Cardiac fibroblast (primary cell): Measurements from ENCODE around the gene LGR4.

Experiments
- DNase-seq, 2 donors: peaks; one replicate each; pipeline versions ENCODE4 v3.0.0 to v3.0.0-alpha.2; 2010; ENCODE audit warnings: low read depth in 2 of 2
- H3K4me3 ChIP-seq, 2 donors: replicated peaks in 1 of 2; 1 replicate in 1 of 2; 2 replicates in 1 of 2; pipeline ENCODE4 v1.5.1; 2011; ENCODE audit warnings: low read depth in 2 of 2, low read length in 2 of 2, mild to moderate bottlenecking in 2 of 2, moderate library complexity in 1 of 2
- TF ChIP-seq, protein P1 (sequence below): IDR thresholded peaks from one replicate; pipeline ENCODE4 v1.5.1; 2011; ENCODE audit warnings: low read depth, mild to moderate bottlenecking, low read length, inconsistent platforms

The LGR4 gene

DNA sequence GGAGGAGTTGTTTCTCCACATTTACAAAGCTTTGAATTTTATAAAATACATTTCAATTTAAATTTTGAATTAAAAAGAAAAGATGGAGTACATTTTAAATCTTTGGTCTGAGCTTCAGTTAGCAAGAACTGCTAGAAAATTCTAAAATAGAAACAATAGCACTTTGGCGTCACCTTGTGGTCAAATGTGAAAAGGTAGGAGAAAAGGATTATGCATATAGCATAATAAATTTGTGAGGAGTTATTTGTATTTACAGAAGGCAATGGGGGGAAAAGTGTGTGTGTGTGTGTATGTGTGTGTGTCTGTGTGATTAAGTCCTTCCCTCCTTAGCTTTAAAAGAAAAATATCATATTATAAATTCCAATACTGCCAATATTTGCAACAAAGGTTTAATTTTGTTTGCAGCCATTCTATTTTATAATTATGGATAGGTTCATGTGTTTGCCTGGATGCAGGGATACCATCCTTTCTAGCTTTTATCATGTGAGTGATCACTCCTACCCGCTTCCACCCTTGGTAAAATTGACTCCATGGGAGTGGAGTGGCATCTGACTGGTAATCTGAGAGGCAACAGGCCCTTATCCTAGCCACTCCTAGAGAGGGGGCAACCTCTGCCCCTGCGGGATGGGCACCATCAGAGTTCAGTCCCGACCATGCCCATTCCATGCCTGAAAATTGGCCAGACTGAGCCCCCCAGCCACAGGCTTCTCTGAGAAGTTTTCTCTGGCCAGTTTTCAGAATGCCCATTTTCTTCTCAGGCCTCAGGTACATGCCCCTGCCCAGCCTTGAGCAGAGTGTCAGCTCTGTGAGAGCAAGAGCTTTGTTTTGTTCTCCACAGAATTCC is 13.6 kb upstream of the LGR4 start:
- no peak overlapping the region for H3K4me3 ChIP-seq
- TF ChIP-seq, protein P1, sequence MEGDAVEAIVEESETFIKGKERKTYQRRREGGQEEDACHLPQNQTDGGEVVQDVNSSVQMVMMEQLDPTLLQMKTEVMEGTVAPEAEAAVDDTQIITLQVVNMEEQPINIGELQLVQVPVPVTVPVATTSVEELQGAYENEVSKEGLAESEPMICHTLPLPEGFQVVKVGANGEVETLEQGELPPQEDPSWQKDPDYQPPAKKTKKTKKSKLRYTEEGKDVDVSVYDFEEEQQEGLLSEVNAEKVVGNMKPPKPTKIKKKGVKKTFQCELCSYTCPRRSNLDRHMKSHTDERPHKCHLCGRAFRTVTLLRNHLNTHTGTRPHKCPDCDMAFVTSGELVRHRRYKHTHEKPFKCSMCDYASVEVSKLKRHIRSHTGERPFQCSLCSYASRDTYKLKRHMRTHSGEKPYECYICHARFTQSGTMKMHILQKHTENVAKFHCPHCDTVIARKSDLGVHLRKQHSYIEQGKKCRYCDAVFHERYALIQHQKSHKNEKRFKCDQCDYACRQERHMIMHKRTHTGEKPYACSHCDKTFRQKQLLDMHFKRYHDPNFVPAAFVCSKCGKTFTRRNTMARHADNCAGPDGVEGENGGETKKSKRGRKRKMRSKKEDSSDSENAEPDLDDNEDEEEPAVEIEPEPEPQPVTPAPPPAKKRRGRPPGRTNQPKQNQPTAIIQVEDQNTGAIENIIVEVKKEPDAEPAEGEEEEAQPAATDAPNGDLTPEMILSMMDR: peak; percentile 85
- peak; percentile 77 to 80 for DNase-seq

- TF ChIP-seq, protein P1: no peak
- H3K4me3 ChIP-seq: no peak overlapping the region
- DNase-seq: no peak
These were observed 10.2 kb upstream of the LGR4 start for GRCh38 chr11:27482793-27483192.

DNA sequence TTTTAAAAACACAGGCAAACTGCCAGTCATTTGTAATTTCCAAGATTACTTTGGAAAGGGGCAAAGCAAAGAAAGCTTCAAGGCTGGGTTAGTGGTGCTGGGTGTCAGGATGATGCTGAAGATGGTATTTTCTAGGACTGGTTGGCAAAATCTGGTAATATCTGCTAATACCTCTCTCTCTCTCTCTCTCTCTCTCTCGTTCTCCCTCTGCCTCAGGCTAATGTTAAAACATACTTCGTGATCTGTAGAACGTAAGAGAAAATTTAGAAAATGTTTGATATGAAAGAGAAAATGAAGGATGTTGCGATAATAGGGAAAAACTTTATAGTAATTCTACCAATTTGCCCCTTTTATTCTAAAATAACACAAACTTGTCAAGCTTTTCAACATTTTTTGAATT is 9.4 kb upstream of the LGR4 start:
- TF ChIP-seq, protein P1: no peak
- no peak overlapping the region for H3K4me3 ChIP-seq
- DNase-seq: no peak

GRCh38 chr11:27477831-27478230 is 5.2 kb upstream of the LGR4 start:
- H3K4me3 ChIP-seq: no peak overlapping the region
- TF ChIP-seq, protein P1: no peak

GRCh38 chr11:27477243-27477642 is 4.7 kb upstream of the LGR4 start:
- DNase-seq: no peak
- TF ChIP-seq, protein P1: no peak
- H3K4me3 ChIP-seq: no peak overlapping the region

More at GRCh38 chr11:27477831-27478230, 5.2 kb upstream of the LGR4 start:
- DNase-seq: no peak

DNA sequence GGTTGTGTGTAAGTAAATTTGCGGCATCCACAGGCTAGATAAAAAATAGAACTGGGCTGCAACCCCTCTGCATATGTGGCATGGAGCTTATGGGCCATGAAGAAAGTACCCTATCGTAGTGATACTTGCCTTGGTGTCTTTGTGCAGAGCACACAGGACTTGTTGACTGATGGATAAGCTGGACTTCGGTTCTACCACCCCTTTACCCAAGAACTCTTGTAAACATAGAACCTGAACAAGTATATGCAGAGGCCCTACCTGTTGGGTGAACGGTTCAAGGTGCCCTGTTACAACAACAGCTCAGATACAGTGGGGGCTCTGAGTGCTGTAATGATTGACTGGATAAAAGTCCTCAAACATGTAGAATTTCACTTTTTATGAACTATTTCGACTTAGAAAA is 3.0 kb upstream of the LGR4 start:
- no peak overlapping the region for H3K4me3 ChIP-seq
- DNase-seq: no peak
- TF ChIP-seq, protein P1: no peak
